IPS-NIHi7 (cell line): ENCODE results near the gene CAMK4.
"Not testable (repeated sequence)": the region's sequence is repeated elsewhere in the genome, so short reads cannot be mapped to it uniquely, and the experiment has no call there.

ENCODE experiments used
- DNase-seq: peaks from one replicate; pipeline ENCODE4 v3.0.0; 2012; ENCODE audit warnings: mixed read lengths; ENCODE audit errors: extremely low spot score

The CAMK4 gene

GRCh38 chr5:111383288-111383970 lies 159.2 kb downstream of the CAMK4 start:
- DNase-seq, result no peak

- DNase-seq, result no peak
Measured at GRCh38 chr5:111384220-111384619, 160.0 kb downstream of the CAMK4 start.

GRCh38 chr5:111385051-111385450 lies 160.9 kb downstream of the CAMK4 start:
- no peak for DNase-seq

GRCh38 chr5:111385970-111386831 lies 162.0 kb downstream of the CAMK4 start:
- DNase-seq, result no peak

- no peak for DNase-seq
Measured at GRCh38 chr5:111386832-111387162, 162.6 kb downstream of the CAMK4 start.

GRCh38 chr5:111387361-111387760 lies 163.2 kb downstream of the CAMK4 start:
- no peak for DNase-seq

GRCh38 chr5:111389390-111390082 lies 165.4 kb downstream of the CAMK4 start:
- DNase-seq, result no peak

GRCh38 chr5:111392181-111392580 lies 168.0 kb downstream of the CAMK4 start:
- DNase-seq, result no peak

GRCh38 chr5:111394586-111394985 lies 170.4 kb downstream of the CAMK4 start:
- no peak for DNase-seq

- DNase-seq, result no peak
Measured at GRCh38 chr5:111398013-111398412, 173.8 kb downstream of the CAMK4 start.

- DNase-seq, result no peak
Measured at GRCh38 chr5:111399113-111399512, 174.9 kb downstream of the CAMK4 start.

GRCh38 chr5:111401906-111402305 lies 177.7 kb downstream of the CAMK4 start:
- DNase-seq, result no peak

GRCh38 chr5:111404270-111404769 lies 180.1 kb downstream of the CAMK4 start:
- DNase-seq, result no peak

- no peak for DNase-seq
Measured at GRCh38 chr5:111407562-111407961, 183.4 kb downstream of the CAMK4 start.

- no peak for DNase-seq
Measured at GRCh38 chr5:111408817-111409216, 184.6 kb downstream of the CAMK4 start.

GRCh38 chr5:111409266-111409665 lies 185.1 kb downstream of the CAMK4 start:
- not testable (repeated sequence) for DNase-seq

- not testable (repeated sequence) for DNase-seq
Measured at GRCh38 chr5:111410067-111410466, 185.9 kb downstream of the CAMK4 start.

GRCh38 chr5:111411301-111411700 lies 187.1 kb downstream of the CAMK4 start:
- DNase-seq, result no peak

GRCh38 chr5:111412593-111412992 lies 188.4 kb downstream of the CAMK4 start:
- DNase-seq, result no peak

GRCh38 chr5:111415053-111415452 lies 190.9 kb downstream of the CAMK4 start:
- DNase-seq, result no peak

- no peak for DNase-seq
Measured at GRCh38 chr5:111422245-111422644, 198.1 kb downstream of the CAMK4 start.
